PC-3 (cell line): ENCODE measurements around the gene ZNF335. TPM values are rescaled to one million over a fixed set of nuclear protein-coding genes. Genes with fewer than 3 reads are reported as not detected.
A peak's percentile ranks its signal among the peaks of the same experiment; 100 is the strongest.
"Not testable (repeated sequence)": the region's sequence is repeated elsewhere in the genome, so short reads cannot be mapped to it uniquely, and the experiment has no call there.

Experiments
- ATAC-seq: fragments of 200-7000 bp; cut with Tn5 transposase; 2 replicates; pipeline ENCODE4 v1.9.1; 2020; ENCODE audit warnings: mild to moderate bottlenecking, moderate library complexity
- BruUV-seq: library from RNA; stranded (reverse); fragments of 400-500 nt; replicated peaks from 2 replicates; lab custom pipeline; 2021; lab: Mats Ljungman, UMichigan
- CTCF ChIA-PET: fragments of 300-600 bp; sonication (Branson Sonifier 250); formaldehyde crosslinking; loops from one replicate; lab custom pipeline; 2022; ENCODE audit warnings: antibody characterized with exemption; lab: Charles Lee
- POLR2A ChIA-PET: fragments of 300-600 bp; sonication (Branson Sonifier 250); formaldehyde crosslinking; loops from one replicate; lab custom pipeline; 2022; ENCODE audit warnings: antibody characterized with exemption; ENCODE audit not compliant: unreplicated experiment; lab: Charles Lee
- DNase-seq: peaks from one replicate; pipeline ENCODE4 v3.0.0-alpha.2; 2015
- H2AFZ ChIP-seq: fragments of 300-600 bp; sonication (generic); 2 replicates; pipeline ENCODE4 v1.6.0; 2016; ENCODE audit warnings: antibody characterized with exemption, low read length
- H3F3A ChIP-seq: fragments of 300-600 bp; sonication (generic); one replicate; pipeline ENCODE4 v1.6.0; 2017; ENCODE audit warnings: antibody characterized with exemption, low read length, control low read depth, mild to moderate bottlenecking; ENCODE audit not compliant: unreplicated experiment
- H3K27ac ChIP-seq: fragments of 300-600 bp; sonication (generic); 2 replicates; pipeline ENCODE4 v1.5.1; 2016; ENCODE audit warnings: mild to moderate bottlenecking, low read length
- H3K27me3 ChIP-seq: fragments of 300-600 bp; sonication (generic); 2 replicates; pipeline ENCODE4 v1.6.1; 2016; ENCODE audit warnings: low read length, mixed read lengths
- H3K36me3 ChIP-seq: fragments of 300-600 bp; sonication (generic); 2 replicates; pipeline ENCODE4 v1.6.1; 2016; ENCODE audit warnings: low read depth, mixed run types, low read length, mixed read lengths
- H3K4me1 ChIP-seq: fragments of 300-600 bp; sonication (generic); 2 replicates; pipeline ENCODE4 v1.5.1; 2016; ENCODE audit warnings: low read length; ENCODE audit not compliant: insufficient read depth
- H3K4me2 ChIP-seq: fragments of 300-600 bp; sonication (generic); 2 replicates; pipeline ENCODE4 v1.6.0; 2016; ENCODE audit warnings: low read length
- H3K4me3 ChIP-seq: fragments of 300-600 bp; sonication (generic); 2 replicates; pipeline ENCODE4 v1.5.1; 2016; ENCODE audit warnings: mild to moderate bottlenecking, low read length, mixed read lengths
- H3K79me2 ChIP-seq: fragments of 300-600 bp; sonication (generic); 2 replicates; pipeline ENCODE4 v1.6.1; 2017; ENCODE audit warnings: low read length, mixed read lengths
- H3K9ac ChIP-seq: fragments of 300-600 bp; sonication (generic); 2 replicates; pipeline ENCODE4 v1.6.0; 2016; ENCODE audit warnings: mild to moderate bottlenecking, low read length
- H3K9me2 ChIP-seq: fragments of 300-600 bp; sonication (generic); replicated peaks from 2 replicates; pipeline ENCODE4 v1.6.1; 2016; ENCODE audit warnings: mixed run types, low read length, mixed read lengths
- H3K9me3 ChIP-seq: fragments of 300-600 bp; sonication (generic); 2 replicates; pipeline ENCODE4 v1.6.1; 2016; ENCODE audit warnings: low read length, mixed read lengths
- H4K20me1 ChIP-seq: fragments of 300-600 bp; sonication (generic); 2 replicates; pipeline ENCODE4 v1.6.1; 2016; ENCODE audit warnings: low read length, mixed read lengths
- EZH2 ChIP-seq: fragments of 300-600 bp; sonication (generic); IDR thresholded peaks from one replicate; pipeline ENCODE4 v1.6.1; 2017; ENCODE audit warnings: antibody characterized with exemption, mild to moderate bottlenecking, low read length; ENCODE audit not compliant: unreplicated experiment
- EZH2phosphoT487 ChIP-seq: fragments of 300-600 bp; sonication (generic); IDR thresholded peaks from 2 replicates; pipeline ENCODE4 v1.6.1; 2018; ENCODE audit warnings: mild to moderate bottlenecking, antibody characterized with exemption, low read length, borderline replicate concordance
- intact Hi-C: fragments of 100-400 bp; cut with micrococcal nuclease; formaldehyde crosslinking; loops from 2 replicates; pipeline ENCODE4 v1.9.0; 2023
- total RNA-seq: library from RNA; depleted of rRNA; stranded (reverse); fragments of >200 nt; gene quantifications from 2 replicates; pipeline ENCODE4 v1.2.3, GENCODE V29; 2014
- TF ChIP-seq, protein P1 (sequence below): fragments of 300-600 bp; sonication (generic); conservative IDR thresholded peaks from 2 replicates; pipeline ENCODE4 v1.5.1; 2017; ENCODE audit warnings: antibody characterized with exemption, low read depth, mild to moderate bottlenecking, low read length

Gene ZNF335
- total RNA-seq, 1 experiment from 2014 or later = 36.9 TPM

DNA sequence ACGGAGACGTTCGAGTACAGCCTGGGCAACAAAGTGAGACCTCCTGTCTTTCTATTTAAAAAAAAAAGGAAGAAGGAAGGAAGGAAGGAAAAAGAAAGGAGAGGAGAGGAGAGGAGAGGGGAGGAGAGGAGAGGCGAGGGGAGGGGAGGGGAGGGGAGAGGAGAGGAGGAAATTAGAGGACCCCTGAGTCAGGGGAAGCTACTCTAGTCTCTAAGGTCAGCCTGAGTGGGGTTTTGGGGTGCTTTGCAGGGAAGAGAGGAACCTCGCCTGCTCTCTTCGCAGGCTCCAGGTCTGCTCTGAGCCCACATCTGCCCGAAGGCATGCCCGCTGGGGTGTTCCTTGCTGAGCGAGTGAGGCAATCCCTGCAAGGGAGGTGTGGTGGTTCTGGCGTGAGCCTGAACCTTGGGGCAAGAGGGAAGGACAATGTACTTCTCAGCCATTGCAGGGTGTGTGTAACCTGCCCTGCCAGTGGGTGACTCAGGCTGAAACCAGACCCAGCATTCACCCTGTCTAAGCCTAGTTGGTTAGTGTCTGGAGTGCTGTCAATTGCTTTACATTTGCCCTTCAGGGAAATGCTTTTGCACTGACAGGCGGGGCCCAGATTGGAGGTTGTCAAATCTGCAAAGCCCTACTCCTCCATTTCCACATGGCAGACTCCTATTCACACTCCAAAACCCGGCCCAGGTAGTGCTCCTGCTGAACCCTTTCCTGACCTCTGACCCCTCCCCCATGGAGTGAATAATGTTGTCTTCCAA, 21.4 kb upstream of the ZNF335 start:
- Histone ChIP-seq H3F3A (no peaks in the 10 kb centered on the region), H3K27ac (peak overlapping the region; percentile 84), H3K36me3 (no peaks in the 10 kb centered on the region), H3K9me2 (no peaks in the 10 kb centered on the region), H3K4me1 (peaks cover 33% of the 10 kb centered on the region), H4K20me1 (no peaks in the 10 kb centered on the region), H3K4me3 (no peak overlapping the region), H3K9ac (peak overlapping the region; percentile 20; the same call in 1 of the 2 replicates), H2AFZ (0 out of 2 replicates have a peak overlapping the region, but pooled peaks have one; percentile 19), H3K27me3 (no peaks in the 10 kb centered on the region), H3K9me3 (no peaks in the 10 kb centered on the region), H3K79me2 (no peaks in the 10 kb centered on the region), H3K4me2 (peak overlapping the region; percentile 64)
- DNase-seq (peak; percentile 99), ATAC-seq (peak; percentile 96)
- BruUV-seq = no TSS peak
- no peak for TF ChIP-seq EZH2
- TF ChIP-seq EZH2phosphoT487 = no peak
- TF ChIP-seq, protein P1, sequence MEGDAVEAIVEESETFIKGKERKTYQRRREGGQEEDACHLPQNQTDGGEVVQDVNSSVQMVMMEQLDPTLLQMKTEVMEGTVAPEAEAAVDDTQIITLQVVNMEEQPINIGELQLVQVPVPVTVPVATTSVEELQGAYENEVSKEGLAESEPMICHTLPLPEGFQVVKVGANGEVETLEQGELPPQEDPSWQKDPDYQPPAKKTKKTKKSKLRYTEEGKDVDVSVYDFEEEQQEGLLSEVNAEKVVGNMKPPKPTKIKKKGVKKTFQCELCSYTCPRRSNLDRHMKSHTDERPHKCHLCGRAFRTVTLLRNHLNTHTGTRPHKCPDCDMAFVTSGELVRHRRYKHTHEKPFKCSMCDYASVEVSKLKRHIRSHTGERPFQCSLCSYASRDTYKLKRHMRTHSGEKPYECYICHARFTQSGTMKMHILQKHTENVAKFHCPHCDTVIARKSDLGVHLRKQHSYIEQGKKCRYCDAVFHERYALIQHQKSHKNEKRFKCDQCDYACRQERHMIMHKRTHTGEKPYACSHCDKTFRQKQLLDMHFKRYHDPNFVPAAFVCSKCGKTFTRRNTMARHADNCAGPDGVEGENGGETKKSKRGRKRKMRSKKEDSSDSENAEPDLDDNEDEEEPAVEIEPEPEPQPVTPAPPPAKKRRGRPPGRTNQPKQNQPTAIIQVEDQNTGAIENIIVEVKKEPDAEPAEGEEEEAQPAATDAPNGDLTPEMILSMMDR = no peak
- intact Hi-C loops = no loop called here
- POLR2A ChIA-PET = no interaction called here
- CTCF ChIA-PET = no interaction called here

DNA sequence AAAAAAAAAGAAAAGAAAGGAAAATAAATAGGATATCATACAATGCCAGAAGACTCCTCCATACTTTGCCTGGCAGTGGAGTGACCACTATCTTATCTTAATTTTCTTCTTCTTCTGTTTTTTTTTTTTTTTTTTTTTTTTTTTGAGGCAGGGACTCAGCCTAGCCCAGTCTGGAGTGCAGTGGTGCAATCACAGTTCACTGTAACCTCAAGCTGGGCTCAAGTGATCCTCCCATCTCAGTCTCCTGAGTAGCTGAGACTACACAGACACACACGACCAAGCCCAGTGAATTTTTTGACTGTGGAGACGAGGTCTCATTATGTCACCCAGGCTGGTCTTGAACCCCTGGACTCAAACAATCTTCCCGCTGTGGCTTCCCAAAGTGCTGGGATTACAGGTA, 19.6 kb upstream of the ZNF335 start:
- ChIA-PET CTCF (interaction anchor here (0.7 kb wide), 1 partner anchor 21 kb away, joined by 6 read pairs; no protein-coding TSS in a partner anchor), POLR2A (no interaction called here)
- H4K20me1 ChIP-seq = no peaks in the 10 kb centered on the region
- no peak overlapping the region for H3K4me3 ChIP-seq
- ATAC-seq = no peak
- no peak overlapping the region for H3K9ac ChIP-seq
- no peaks in the 10 kb centered on the region for H3K9me3 ChIP-seq
- H3K4me1 ChIP-seq = peaks cover 33% of the 10 kb centered on the region
- intact Hi-C loops = no loop called here
- BruUV-seq = no TSS peak
- no peaks in the 10 kb centered on the region for H3F3A ChIP-seq
- H3K79me2 ChIP-seq = no peaks in the 10 kb centered on the region
- H3K27ac ChIP-seq = no peak overlapping the region
- no peak for TF ChIP-seq EZH2phosphoT487
- TF ChIP-seq EZH2 = no peak
- TF ChIP-seq, protein P1 = no peak
- H3K4me2 ChIP-seq = no peak overlapping the region
- DNase-seq = no peak
- H3K9me2 ChIP-seq = no peaks in the 10 kb centered on the region
- no peaks in the 10 kb centered on the region for H3K36me3 ChIP-seq
- no peak overlapping the region for H2AFZ ChIP-seq
- no peaks in the 10 kb centered on the region for H3K27me3 ChIP-seq

DNA sequence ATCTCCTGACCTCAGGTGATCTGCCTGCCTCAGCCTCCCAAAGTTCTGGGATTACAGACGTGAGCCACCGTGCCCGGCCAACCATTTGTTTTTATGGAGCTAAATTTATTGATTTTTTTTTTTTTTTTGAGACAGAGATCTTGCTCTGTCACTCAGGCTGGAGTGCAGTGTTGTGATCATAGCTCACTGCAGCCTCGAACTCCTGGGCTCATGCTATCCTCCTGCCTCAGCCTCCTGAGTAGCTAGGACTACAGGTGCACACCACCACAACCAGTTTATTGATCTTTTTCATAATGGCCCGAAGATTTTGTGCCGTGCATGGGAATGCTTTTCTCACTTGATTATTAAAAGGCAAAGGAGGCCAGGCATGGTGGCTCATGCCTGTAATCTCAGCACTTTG, 16.8 kb upstream of the ZNF335 start:
- H3K36me3 ChIP-seq, H3K9ac ChIP-seq, DNase-seq, H2AFZ ChIP-seq, H4K20me1 ChIP-seq, intact Hi-C loops, ATAC-seq, H3K79me2 ChIP-seq, H3K27me3 ChIP-seq, H3K4me2 ChIP-seq, H3K9me3 ChIP-seq, POLR2A ChIA-PET, H3K4me3 ChIP-seq, H3K9me2 ChIP-seq, BruUV-seq, H3K27ac ChIP-seq, H3F3A ChIP-seq: not testable (repeated sequence)
- CTCF ChIA-PET = interaction anchor here (0.6 to 0.9 kb wide), 3 partner anchors 19 to 155 kb away, joined by 3 to 6 read pairs (median 4); partner anchors contain the start of gene SNX21
- peaks cover 12% of the 10 kb centered on the region for H3K4me1 ChIP-seq
